ENCODE results near the gene SLC6A12.

- TF ChIP-seq, protein P1, sequence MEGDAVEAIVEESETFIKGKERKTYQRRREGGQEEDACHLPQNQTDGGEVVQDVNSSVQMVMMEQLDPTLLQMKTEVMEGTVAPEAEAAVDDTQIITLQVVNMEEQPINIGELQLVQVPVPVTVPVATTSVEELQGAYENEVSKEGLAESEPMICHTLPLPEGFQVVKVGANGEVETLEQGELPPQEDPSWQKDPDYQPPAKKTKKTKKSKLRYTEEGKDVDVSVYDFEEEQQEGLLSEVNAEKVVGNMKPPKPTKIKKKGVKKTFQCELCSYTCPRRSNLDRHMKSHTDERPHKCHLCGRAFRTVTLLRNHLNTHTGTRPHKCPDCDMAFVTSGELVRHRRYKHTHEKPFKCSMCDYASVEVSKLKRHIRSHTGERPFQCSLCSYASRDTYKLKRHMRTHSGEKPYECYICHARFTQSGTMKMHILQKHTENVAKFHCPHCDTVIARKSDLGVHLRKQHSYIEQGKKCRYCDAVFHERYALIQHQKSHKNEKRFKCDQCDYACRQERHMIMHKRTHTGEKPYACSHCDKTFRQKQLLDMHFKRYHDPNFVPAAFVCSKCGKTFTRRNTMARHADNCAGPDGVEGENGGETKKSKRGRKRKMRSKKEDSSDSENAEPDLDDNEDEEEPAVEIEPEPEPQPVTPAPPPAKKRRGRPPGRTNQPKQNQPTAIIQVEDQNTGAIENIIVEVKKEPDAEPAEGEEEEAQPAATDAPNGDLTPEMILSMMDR (tag by site-specific recombination; IDR thresholded peaks at IDR 0.05): no peak
- TF ChIP-seq ZNF157 (tag by site-specific recombination; IDR thresholded peaks at IDR 0.05): no peak
- no peak for TF ChIP-seq ZNF629 (tag by site-specific recombination; IDR thresholded peaks at IDR 0.05)
- TF ChIP-seq, protein P2, sequence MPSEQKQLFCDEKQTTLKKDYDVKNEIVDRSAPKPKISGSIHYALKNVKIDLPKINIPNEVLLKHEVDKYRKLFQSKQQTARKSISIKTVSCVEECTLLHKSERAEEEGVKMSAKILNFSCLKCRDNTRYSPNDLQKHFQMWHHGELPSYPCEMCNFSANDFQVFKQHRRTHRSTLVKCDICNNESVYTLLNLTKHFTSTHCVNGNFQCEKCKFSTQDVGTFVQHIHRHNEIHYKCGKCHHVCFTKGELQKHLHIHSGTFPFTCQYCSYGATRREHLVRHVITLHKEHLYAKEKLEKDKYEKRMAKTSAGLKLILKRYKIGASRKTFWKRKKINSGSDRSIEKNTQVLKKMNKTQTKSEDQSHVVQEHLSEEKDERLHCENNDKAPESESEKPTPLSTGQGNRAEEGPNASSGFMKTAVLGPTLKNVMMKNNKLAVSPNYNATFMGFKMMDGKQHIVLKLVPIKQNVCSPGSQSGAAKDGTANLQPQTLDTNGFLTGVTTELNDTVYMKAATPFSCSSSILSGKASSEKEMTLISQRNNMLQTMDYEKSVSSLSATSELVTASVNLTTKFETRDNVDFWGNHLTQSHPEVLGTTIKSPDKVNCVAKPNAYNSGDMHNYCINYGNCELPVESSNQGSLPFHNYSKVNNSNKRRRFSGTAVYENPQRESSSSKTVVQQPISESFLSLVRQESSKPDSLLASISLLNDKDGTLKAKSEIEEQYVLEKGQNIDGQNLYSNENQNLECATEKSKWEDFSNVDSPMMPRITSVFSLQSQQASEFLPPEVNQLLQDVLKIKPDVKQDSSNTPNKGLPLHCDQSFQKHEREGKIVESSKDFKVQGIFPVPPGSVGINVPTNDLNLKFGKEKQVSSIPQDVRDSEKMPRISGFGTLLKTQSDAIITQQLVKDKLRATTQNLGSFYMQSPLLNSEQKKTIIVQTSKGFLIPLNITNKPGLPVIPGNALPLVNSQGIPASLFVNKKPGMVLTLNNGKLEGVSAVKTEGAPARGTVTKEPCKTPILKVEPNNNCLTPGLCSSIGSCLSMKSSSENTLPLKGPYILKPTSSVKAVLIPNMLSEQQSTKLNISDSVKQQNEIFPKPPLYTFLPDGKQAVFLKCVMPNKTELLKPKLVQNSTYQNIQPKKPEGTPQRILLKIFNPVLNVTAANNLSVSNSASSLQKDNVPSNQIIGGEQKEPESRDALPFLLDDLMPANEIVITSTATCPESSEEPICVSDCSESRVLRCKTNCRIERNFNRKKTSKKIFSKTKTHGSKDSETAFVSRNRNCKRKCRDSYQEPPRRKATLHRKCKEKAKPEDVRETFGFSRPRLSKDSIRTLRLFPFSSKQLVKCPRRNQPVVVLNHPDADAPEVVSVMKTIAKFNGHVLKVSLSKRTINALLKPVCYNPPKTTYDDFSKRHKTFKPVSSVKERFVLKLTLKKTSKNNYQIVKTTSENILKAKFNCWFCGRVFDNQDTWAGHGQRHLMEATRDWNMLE (tag by site-specific recombination; conservative IDR thresholded peaks at IDR 0.05; ENCODE audit: low read depth): no peak
Measured at GRCh38 chr12:198705-199104, 15.3 kb downstream of the SLC6A12 start.
